Muscle of leg (tissue), 11 donors: ENCODE results near the gene ABLIM2. TPM values are rescaled to one million over a fixed set of nuclear protein-coding genes. Genes with fewer than 3 reads are reported as not detected.

Experiments used
- DNase-seq: peaks from one replicate; pipeline ENCODE4 v3.0.0; 2013
- H3K27ac ChIP-seq: one replicate; pipeline ENCODE4 v1.5.1; 2013; ENCODE audit warnings: mild to moderate bottlenecking, low read length, control low read depth
- H3K27me3 ChIP-seq: one replicate; pipeline ENCODE4 v1.6.1; 2013; ENCODE audit warnings: low read length; ENCODE audit not compliant: control insufficient read depth, insufficient read depth
- H3K36me3 ChIP-seq: one replicate; pipeline ENCODE4 v1.6.1; 2013; ENCODE audit warnings: low read length; ENCODE audit not compliant: control insufficient read depth, insufficient read depth
- H3K4me1 ChIP-seq: one replicate; pipeline ENCODE4 v1.6.1; 2013; ENCODE audit warnings: low read length; ENCODE audit not compliant: control insufficient read depth, insufficient read depth
- H3K4me3 ChIP-seq: one replicate; pipeline ENCODE4 v1.5.1; 2013; ENCODE audit warnings: low read length, control low read depth
- H3K9me3 ChIP-seq: replicated peaks from 2 replicates; pipeline ENCODE4 v1.6.1; 2013; ENCODE audit warnings: low read depth, low read length; ENCODE audit not compliant: control insufficient read depth
- WGBS: methylation state at CpG from one replicate; pipeline ENCODE4 v1.1.5; 2013; ENCODE audit warnings: missing lambda C conversion rate; ENCODE audit not compliant: insufficient coverage; 5-methylcytosine and 5-hydroxymethylcytosine counted together
- polyA plus RNA-seq, 8 donors: library from polyadenylated mRNA; unstranded; fragments of 120-200 nt; gene quantifications; one replicate each; pipeline versions ENCODE4 v1.2.1 to v1.2.3, GENCODE V29; 2013; ENCODE audit warnings: inconsistent platforms in 1 of 8, low replicate concordance in 1 of 8; ENCODE audit not compliant: insufficient read length in 8 of 8, insufficient read depth in 1 of 8
- total RNA-seq: library from RNA; stranded (reverse); fragments of 120-200 nt; gene quantifications from one replicate; pipeline ENCODE4 v1.2.4, GENCODE V29; 2013

ABLIM2 gene
- total and polyA plus RNA-seq, 9 donors = 3.1 to 10.5 (median 5.7) TPM

- peaks cover 9% of the 10 kb centered on the region for H3K27me3 ChIP-seq
- H3K4me1 ChIP-seq = peaks cover 14% of the 10 kb centered on the region
- no peak overlapping the region for H3K27ac ChIP-seq
- H3K36me3 ChIP-seq = no peaks in the 10 kb centered on the region
- 54% methylated on average over 26 of the region's 27 CpGs for WGBS
- no peaks in the 10 kb centered on the region for H3K9me3 ChIP-seq
- no peak overlapping the region for H3K4me3 ChIP-seq
- peak; percentile 34 for DNase-seq
These were observed 25.5 kb downstream of the ABLIM2 start for GRCh38 chr4:8132947-8133705.

GRCh38 chr4:8132400-8132799 lies 26.2 kb downstream of the ABLIM2 start:
- no peaks in the 10 kb centered on the region for H3K36me3 ChIP-seq
- no peak overlapping the region for H3K4me3 ChIP-seq
- DNase-seq = no peak
- H3K4me1 ChIP-seq = peaks cover 19% of the 10 kb centered on the region
- H3K27me3 ChIP-seq = peaks cover 9% of the 10 kb centered on the region
- H3K9me3 ChIP-seq = no peaks in the 10 kb centered on the region
- no peak overlapping the region for H3K27ac ChIP-seq
- WGBS = 80% methylated on average over 10 of the region's 10 CpGs

- 73% methylated on average over 9 of the region's 18 CpGs for WGBS
- H3K36me3 ChIP-seq = no peaks in the 10 kb centered on the region
- no peak for DNase-seq
- H3K4me1 ChIP-seq = peaks cover 25% of the 10 kb centered on the region
- H3K27me3 ChIP-seq = peaks cover 9% of the 10 kb centered on the region
- H3K9me3 ChIP-seq = no peaks in the 10 kb centered on the region
- no peak overlapping the region for H3K27ac ChIP-seq
- H3K4me3 ChIP-seq = no peak overlapping the region
These were observed 26.8 kb downstream of the ABLIM2 start for GRCh38 chr4:8131826-8132225.

GRCh38 chr4:8131210-8131609 lies 27.4 kb downstream of the ABLIM2 start:
- Histone ChIP-seq H3K4me1 (peaks cover 30% of the 10 kb centered on the region), H3K9me3 (no peaks in the 10 kb centered on the region), H3K27ac (no peak overlapping the region), H3K4me3 (no peak overlapping the region), H3K36me3 (no peaks in the 10 kb centered on the region), H3K27me3 (peaks cover 9% of the 10 kb centered on the region)
- no peak for DNase-seq
- 33% methylated on average over 2 of the region's 8 CpGs for WGBS

GRCh38 chr4:8130346-8131066 lies 28.1 kb downstream of the ABLIM2 start:
- Histone ChIP-seq H3K9me3 (no peaks in the 10 kb centered on the region), H3K27ac (no peak overlapping the region), H3K4me3 (no peak overlapping the region), H3K27me3 (peaks cover 9% of the 10 kb centered on the region), H3K4me1 (peaks cover 37% of the 10 kb centered on the region), H3K36me3 (no peaks in the 10 kb centered on the region)
- no peak for DNase-seq
- 78% methylated on average over 14 of the region's 18 CpGs for WGBS

GRCh38 chr4:8129785-8130184 lies 28.8 kb downstream of the ABLIM2 start:
- no peaks in the 10 kb centered on the region for H3K36me3 ChIP-seq
- peaks cover 41% of the 10 kb centered on the region for H3K4me1 ChIP-seq
- DNase-seq = no peak
- H3K27me3 ChIP-seq = peaks cover 9% of the 10 kb centered on the region
- no peak overlapping the region for H3K4me3 ChIP-seq
- 54% methylated on average over 5 of the region's 6 CpGs for WGBS
- no peak overlapping the region for H3K27ac ChIP-seq
- no peaks in the 10 kb centered on the region for H3K9me3 ChIP-seq

- H3K4me3 ChIP-seq = no peak overlapping the region
- H3K27ac ChIP-seq = no peak overlapping the region
- H3K9me3 ChIP-seq = no peaks in the 10 kb centered on the region
- WGBS = 52% methylated on average over 3 of the region's 11 CpGs
- no peak for DNase-seq
- H3K27me3 ChIP-seq = peaks cover 8% of the 10 kb centered on the region
- H3K4me1 ChIP-seq = peaks cover 38% of the 10 kb centered on the region
- H3K36me3 ChIP-seq = no peaks in the 10 kb centered on the region
These were observed 29.5 kb downstream of the ABLIM2 start for GRCh38 chr4:8129136-8129535.

GRCh38 chr4:8128100-8128856 lies 30.3 kb downstream of the ABLIM2 start:
- no peak for DNase-seq
- peak overlapping the region; percentile 51 for H3K27ac ChIP-seq
- H3K9me3 ChIP-seq = no peaks in the 10 kb centered on the region
- peaks cover 42% of the 10 kb centered on the region for H3K4me1 ChIP-seq
- H3K4me3 ChIP-seq = no peak overlapping the region
- WGBS = 50% methylated on average over 13 of the region's 19 CpGs
- no peaks in the 10 kb centered on the region for H3K36me3 ChIP-seq
- H3K27me3 ChIP-seq = peaks cover 8% of the 10 kb centered on the region

GRCh38 chr4:8127051-8127826 lies 31.4 kb downstream of the ABLIM2 start:
- no peak overlapping the region for H3K27ac ChIP-seq
- H3K9me3 ChIP-seq = no peaks in the 10 kb centered on the region
- H3K4me1 ChIP-seq = peaks cover 50% of the 10 kb centered on the region
- WGBS = 89% methylated on average over 22 of the region's 29 CpGs
- peak overlapping the region; percentile 5 for H3K4me3 ChIP-seq
- DNase-seq = peak; percentile 42
- peaks cover 5% of the 10 kb centered on the region for H3K27me3 ChIP-seq
- H3K36me3 ChIP-seq = no peaks in the 10 kb centered on the region
